A673 (cell line): Measurements from ENCODE around the gene COL5A2.

Experiments used
- CTCF ChIP-seq: fragments of 300-800, 200-600 bp; sonication (generic); conservative IDR thresholded peaks from 2 replicates; pipeline ENCODE4 v1.5.1; 2017; ENCODE audit warnings: low read depth, mild to moderate bottlenecking, antibody characterized with exemption, low read length, moderate library complexity, mixed read lengths
- EZH2 ChIP-seq: fragments of 200-600 bp; sonication (generic); IDR thresholded peaks from 2 replicates; pipeline ENCODE4 v1.6.1; 2017; ENCODE audit warnings: borderline replicate concordance, low read depth, mild to moderate bottlenecking, mixed read lengths, antibody characterized with exemption, low read length; ENCODE audit not compliant: poor library complexity, severe bottlenecking

DNA sequence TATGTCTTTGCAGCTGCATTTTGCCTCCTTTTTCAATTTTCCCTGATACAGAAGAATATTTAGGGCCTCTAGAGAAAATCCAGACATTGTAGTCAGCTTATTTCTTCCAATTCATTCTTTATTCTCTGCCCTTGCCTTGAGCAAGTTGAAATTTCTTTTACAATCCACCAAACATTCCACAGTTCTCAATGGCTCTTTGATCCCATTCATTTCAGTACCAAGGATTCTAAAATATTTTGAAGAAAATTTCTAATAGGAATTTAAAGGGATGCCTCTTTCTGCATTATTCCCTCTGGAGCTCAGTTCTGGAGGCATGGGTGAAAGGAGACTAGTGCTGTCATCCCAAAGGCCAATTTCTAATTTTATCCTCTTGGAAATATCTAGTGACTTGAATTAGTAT lies 61.2 kb downstream of the COL5A2 start:
- no peak for TF ChIP-seq CTCF
- no peak for TF ChIP-seq EZH2
